ENCODE results near the gene COPS3.
A peak's percentile ranks its signal among the peaks of the same experiment; 100 is the strongest.

Gene COPS3

GRCh38 chr17:17236295-17237025 lies 44.6 kb downstream of the COPS3 start:
- no peak for DNase-seq (ENCODE audit: insufficient read length, low spot score)
- TF ChIP-seq PAX5 (IDR thresholded peaks at IDR 0.05; ENCODE audit: insufficient read depth, low read length, severe bottlenecking) (no peak), POLR2A (IDR thresholded peaks at IDR 0.05; ENCODE audit: low read depth, low read length) (no peak), POLR2AphosphoS5 (IDR thresholded peaks at IDR 0.05; ENCODE audit: low read depth, low read length) (no peak), TAF1 (IDR thresholded peaks at IDR 0.05; ENCODE audit: low read depth, low read length) (no peak), SPI1 (IDR thresholded peaks at IDR 0.05; ENCODE audit: low read depth, low read length) (no peak), POU2F2 (IDR thresholded peaks at IDR 0.05; ENCODE audit: low read depth, low read length) (no peak)
- peak; percentile 33 for FAIRE-seq

- no peak for FAIRE-seq
- DNase-seq (ENCODE audit: insufficient read length, low spot score), result no peak
Observed at GRCh38 chr17:17235212-17236174, 45.6 kb downstream of the COPS3 start.

DNA sequence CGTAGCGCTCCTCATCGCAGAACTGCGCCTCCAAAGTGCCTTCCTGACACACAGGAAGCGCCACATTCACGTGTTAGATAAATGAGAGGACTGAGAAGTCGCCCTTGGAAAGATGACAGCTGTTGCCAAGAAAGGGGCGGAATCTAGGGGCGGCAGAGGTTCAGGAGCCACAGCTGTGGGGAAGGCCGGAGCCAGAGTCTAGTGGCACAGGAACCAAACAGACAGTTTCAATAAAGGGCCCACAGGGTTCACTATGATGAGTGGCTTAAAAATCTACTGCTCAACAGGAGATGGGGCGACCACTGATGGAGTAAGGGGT lies 48.8 kb downstream of the COPS3 start:
- TF ChIP-seq SPI1 (IDR thresholded peaks at IDR 0.05; ENCODE audit: low read depth, low read length) (no peak), POU2F2 (IDR thresholded peaks at IDR 0.05; ENCODE audit: low read depth, low read length) (no peak), POLR2AphosphoS5 (IDR thresholded peaks at IDR 0.05; ENCODE audit: low read depth, low read length) (no peak), TAF1 (IDR thresholded peaks at IDR 0.05; ENCODE audit: low read depth, low read length) (no peak), POLR2A (IDR thresholded peaks at IDR 0.05; ENCODE audit: low read depth, low read length) (no peak), PAX5 (IDR thresholded peaks at IDR 0.05; ENCODE audit: insufficient read depth, low read length, severe bottlenecking) (no peak)
- DNase-seq (ENCODE audit: insufficient read length, low spot score), result no peak
- no peak for FAIRE-seq

More at GRCh38 chr17:17235212-17236174, 45.6 kb downstream of the COPS3 start:
- TF ChIP-seq POLR2AphosphoS5 (IDR thresholded peaks at IDR 0.05; ENCODE audit: low read depth, low read length) (no peak), POLR2A (IDR thresholded peaks at IDR 0.05; ENCODE audit: low read depth, low read length) (no peak), TAF1 (IDR thresholded peaks at IDR 0.05; ENCODE audit: low read depth, low read length) (no peak)

DNA sequence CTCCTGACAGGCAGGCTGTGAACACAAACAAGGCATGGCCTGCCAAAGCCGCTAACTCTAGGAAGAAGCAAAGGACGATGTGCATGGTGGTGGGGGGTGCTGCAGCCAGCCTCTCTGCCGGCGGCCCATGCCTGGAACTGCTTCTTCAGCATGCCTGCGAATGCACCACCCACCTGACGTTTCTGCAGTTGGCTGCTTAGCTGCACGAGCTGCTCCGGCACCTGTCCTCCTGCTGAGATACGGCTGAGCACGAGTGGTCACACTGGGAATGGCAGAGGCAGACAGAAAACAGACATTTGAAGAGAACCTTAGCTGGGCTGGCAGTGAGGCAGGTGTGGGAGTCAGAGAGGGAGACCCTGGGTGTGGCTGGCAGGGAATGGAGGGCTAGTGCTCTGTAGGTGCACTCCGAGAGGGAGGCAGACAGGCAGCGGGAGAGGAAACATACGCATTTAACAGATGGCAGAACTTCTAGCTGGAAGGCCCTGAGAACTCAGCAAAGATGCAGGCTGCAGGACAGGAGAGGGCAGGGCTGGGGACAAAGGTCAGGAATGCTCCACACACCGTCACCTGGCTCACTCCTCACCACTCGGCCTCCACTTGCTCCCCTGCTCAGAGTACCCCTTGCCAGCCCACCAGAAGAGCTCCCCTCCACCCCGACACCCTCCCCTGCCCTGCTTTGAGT lies 49.3 kb downstream of the COPS3 start:
- TF ChIP-seq POU2F2 (IDR thresholded peaks at IDR 0.05; ENCODE audit: low read depth, low read length) (no peak), PAX5 (IDR thresholded peaks at IDR 0.05; ENCODE audit: insufficient read depth, low read length, severe bottlenecking) (no peak), POLR2AphosphoS5 (IDR thresholded peaks at IDR 0.05; ENCODE audit: low read depth, low read length) (no peak)
- FAIRE-seq, result no peak
- DNase-seq (ENCODE audit: insufficient read length, low spot score), result no peak

- TF ChIP-seq SPI1 (IDR thresholded peaks at IDR 0.05; ENCODE audit: low read depth, low read length), result no peak
- no peak for TF ChIP-seq POLR2A (IDR thresholded peaks at IDR 0.05; ENCODE audit: low read depth, low read length)
- TF ChIP-seq POU2F2 (IDR thresholded peaks at IDR 0.05; ENCODE audit: low read depth, low read length), result no peak
- no peak for TF ChIP-seq TAF1 (IDR thresholded peaks at IDR 0.05; ENCODE audit: low read depth, low read length)
- no peak for FAIRE-seq
- DNase-seq (ENCODE audit: insufficient read length, low spot score), result no peak
Observed at GRCh38 chr17:17229416-17230384, 51.3 kb downstream of the COPS3 start.

GRCh38 chr17:17228521-17229279 lies 52.3 kb downstream of the COPS3 start:
- TF ChIP-seq POLR2AphosphoS5 (IDR thresholded peaks at IDR 0.05; ENCODE audit: low read depth, low read length) (no peak), POU2F2 (IDR thresholded peaks at IDR 0.05; ENCODE audit: low read depth, low read length) (no peak), PAX5 (IDR thresholded peaks at IDR 0.05; ENCODE audit: insufficient read depth, low read length, severe bottlenecking) (no peak), SPI1 (IDR thresholded peaks at IDR 0.05; ENCODE audit: low read depth, low read length) (no peak), TAF1 (IDR thresholded peaks at IDR 0.05; ENCODE audit: low read depth, low read length) (no peak), POLR2A (IDR thresholded peaks at IDR 0.05; ENCODE audit: low read depth, low read length) (no peak)
- DNase-seq (ENCODE audit: insufficient read length, low spot score) (no peak), FAIRE-seq (no peak)

DNA sequence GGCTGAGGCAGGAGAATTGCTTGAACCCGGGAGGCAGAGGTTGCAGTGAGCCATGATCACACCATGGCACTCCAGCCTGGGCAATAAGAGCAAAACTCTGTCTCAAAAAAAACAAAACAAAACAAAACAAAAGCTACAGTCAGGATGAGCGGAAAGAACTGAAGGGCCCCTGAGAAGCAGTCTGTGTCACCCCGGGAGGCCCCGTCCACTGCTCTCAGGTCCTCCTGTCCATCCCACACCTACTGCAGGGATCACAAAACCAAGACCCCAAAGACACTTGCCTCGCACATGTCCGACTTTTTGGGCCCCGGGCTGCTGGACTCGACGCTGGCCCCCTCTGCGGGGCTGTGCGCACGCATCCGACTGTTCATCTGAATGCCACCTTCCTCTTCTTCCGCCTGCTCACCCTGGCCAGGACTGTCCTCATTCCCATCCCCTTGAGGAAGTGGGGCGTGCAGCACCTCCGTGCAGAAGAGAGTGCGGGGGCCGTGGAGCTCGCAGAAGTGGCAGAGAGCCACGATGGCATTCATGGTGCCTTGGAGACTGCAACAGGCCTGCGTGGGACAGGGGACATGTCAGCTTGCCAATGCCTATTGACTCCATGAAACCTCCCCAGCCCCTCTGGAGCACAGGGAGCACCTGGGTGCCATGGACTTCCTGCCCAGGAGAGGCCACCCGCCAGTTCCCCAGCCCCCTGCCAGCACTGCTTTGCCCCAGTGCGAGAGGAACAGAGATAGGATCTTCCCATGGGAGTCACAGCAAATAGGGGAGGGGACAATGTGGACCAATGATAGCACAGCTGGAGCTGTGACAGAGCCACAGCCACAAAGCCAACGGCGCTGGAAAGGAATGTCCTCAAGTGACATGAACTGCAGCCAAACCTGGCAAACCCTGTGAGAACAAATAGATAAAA lies 53.2 kb downstream of the COPS3 start:
- TF ChIP-seq SPI1 (IDR thresholded peaks at IDR 0.05; ENCODE audit: low read depth, low read length), result no peak
- no peak for TF ChIP-seq POLR2A (IDR thresholded peaks at IDR 0.05; ENCODE audit: low read depth, low read length)
- TF ChIP-seq PAX5 (IDR thresholded peaks at IDR 0.05; ENCODE audit: insufficient read depth, low read length, severe bottlenecking), result no peak
- TF ChIP-seq POLR2AphosphoS5 (IDR thresholded peaks at IDR 0.05; ENCODE audit: low read depth, low read length), result no peak
- no peak for TF ChIP-seq POU2F2 (IDR thresholded peaks at IDR 0.05; ENCODE audit: low read depth, low read length)
- no peak for TF ChIP-seq TAF1 (IDR thresholded peaks at IDR 0.05; ENCODE audit: low read depth, low read length)
- no peak for FAIRE-seq
- DNase-seq (ENCODE audit: insufficient read length, low spot score), result no peak
